K562 (cell line): ENCODE data around the gene ADSS1. TPM values are rescaled to one million over a fixed set of nuclear protein-coding genes. Genes with fewer than 3 reads are reported as not detected.

Source experiments
- ARID1B ChIP-seq: fragments of 450-650 bp; IDR thresholded peaks from 2 replicates; pipeline ENCODE4 v1.6.1; 2016; ENCODE audit warnings: antibody characterized with exemption, mild to moderate bottlenecking, inconsistent platforms
- CBX3 ChIP-seq, 2 experiments: IDR thresholded peaks; 1 replicate in 1 of 2; 2 replicates in 1 of 2; pipeline ENCODE4 v1.6.1; 2012; ENCODE audit warnings: inconsistent platforms in 2 of 2, low read length in 2 of 2, borderline replicate concordance in 1 of 2, control low read depth in 1 of 2
- CREM ChIP-seq: IDR thresholded peaks from 2 replicates; pipeline ENCODE4 v1.6.1; 2014; ENCODE audit warnings: antibody characterized with exemption, low read depth
- ESRRA ChIP-seq: fragments of 450-650 bp; IDR thresholded peaks from 2 replicates; pipeline ENCODE4 v1.6.1; 2014; ENCODE audit warnings: low read depth, mild to moderate bottlenecking, moderate library complexity, borderline replicate concordance
- HNRNPK ChIP-seq: fragments of 200-400 bp; formaldehyde crosslinking; IDR thresholded peaks from one replicate; pipeline ENCODE4 v1.6.1; 2018; ENCODE audit warnings: mild to moderate bottlenecking, low read depth, low read length; ENCODE audit not compliant: poor library complexity, severe bottlenecking
- MAZ ChIP-seq, 2 experiments: fragments of 450-650 bp in 1 of 2; sonication (generic) in 1 of 2; formaldehyde crosslinking; IDR thresholded peaks in 1 of 2; conservative IDR thresholded peaks in 1 of 2; 2 replicates each; pipeline versions ENCODE4 v1.4.0 to v1.5.0; 2020; ENCODE audit warnings: mild to moderate bottlenecking in 1 of 2, missing genetic modification reagents in 1 of 2
- OTX1 ChIP-seq: fragments of 450-650 bp; formaldehyde crosslinking; IDR thresholded peaks from 2 replicates; pipeline ENCODE4 v1.4.0; 2022; ENCODE audit warnings: mild to moderate bottlenecking
- POLR2A ChIP-seq: fragments of 450-650 bp; conservative IDR thresholded peaks from 2 replicates; pipeline ENCODE4 v1.6.1; 2016
- polyA plus RNA-seq, 8 experiments: library from polyadenylated mRNA; depleted of rRNA in 4 of 8; stranded (reverse) in 5 of 8; unstranded in 3 of 8; fragments of >200 nt; fragmentation: Nextera tagmentation in 2 of 8; fragmentation: Illumina TruSeq in 1 of 8; extraction: Ambion mirVana in 2 of 8; extraction: Trizol in 1 of 8; gene quantifications; 2 replicates each; pipeline versions ENCODE4 v1.2.1 to v1.2.3, GENCODE V29; 2011 to 2014; ENCODE audit warnings: inconsistent platforms in 1 of 8, missing spikeins in 1 of 8
- total RNA-seq, 7 experiments: library from RNA; depleted of rRNA in 6 of 7; stranded (reverse); fragments of >200 nt in 6 of 7; fragmentation: Illumina TruSeq in 2 of 7; extraction: Trizol in 2 of 7; gene quantifications; 2 replicates each; pipeline versions ENCODE4 v1.2.1 to v1.2.3, GENCODE V29; 2011 to 2021; ENCODE audit warnings: low replicate concordance in 1 of 7
- TF ChIP-seq, protein P1 (sequence below), 2 experiments: fragments of 450-650 bp; conservative IDR thresholded peaks; 2 replicates each; pipeline ENCODE4 v1.6.1; 2017; ENCODE audit warnings: mild to moderate bottlenecking in 2 of 2, moderate library complexity in 2 of 2
- TF ChIP-seq, protein P2 (sequence below): fragments of 450-650 bp; IDR thresholded peaks from 2 replicates; pipeline ENCODE4 v1.6.1; 2016; ENCODE audit warnings: mild to moderate bottlenecking, moderate library complexity

ADSS1 gene
- total and polyA plus RNA-seq, 9 of the 15 experiments (the other 6 are each of a cell fraction or from before 2014, with no cell fraction given), result 0.53 to 5.9 (median 3.9) TPM

DNA sequence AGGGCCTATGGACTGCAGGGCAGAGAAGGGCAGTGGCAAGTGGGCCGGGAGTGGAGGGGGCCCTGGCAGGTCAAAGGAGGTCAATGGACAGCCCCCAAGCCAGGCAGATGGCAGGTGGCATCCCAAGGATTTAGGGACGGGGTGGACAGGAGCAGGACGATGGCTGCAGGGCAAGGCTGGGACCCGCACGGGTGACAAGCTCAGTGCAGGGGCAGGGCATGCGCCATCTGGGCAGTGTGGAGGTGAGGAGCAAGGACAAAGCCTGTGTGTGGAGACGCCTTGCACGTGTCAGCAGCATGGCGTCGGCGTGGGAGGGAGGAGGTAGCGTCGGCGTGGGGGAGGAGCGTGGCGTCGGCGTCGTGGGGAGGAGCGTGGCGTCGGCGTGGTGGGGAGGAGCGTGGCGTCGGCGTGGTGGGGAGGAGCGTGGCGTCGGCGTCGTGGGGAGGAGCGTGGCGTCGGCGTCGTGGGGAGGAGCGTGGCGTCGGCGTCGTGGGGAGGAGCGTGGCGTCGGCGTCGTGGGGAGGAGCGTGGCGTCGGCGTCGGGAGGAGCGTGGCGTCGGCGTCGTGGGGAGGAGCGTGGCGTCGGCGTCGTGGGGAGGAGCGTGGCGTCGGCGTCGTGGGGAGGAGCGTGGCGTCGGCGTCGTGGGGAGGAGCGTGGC, 5.3 kb downstream of the ADSS1 start (continued):
- peak in 1 of 2 experiments; percentile 79; a peak in 1 of 3 replicates for TF ChIP-seq CBX3 (IDR thresholded peaks at IDR 0.05; ENCODE audit: borderline replicate concordance in 1 of 2, low read length in 2 of 2)
- TF ChIP-seq, protein P1, sequence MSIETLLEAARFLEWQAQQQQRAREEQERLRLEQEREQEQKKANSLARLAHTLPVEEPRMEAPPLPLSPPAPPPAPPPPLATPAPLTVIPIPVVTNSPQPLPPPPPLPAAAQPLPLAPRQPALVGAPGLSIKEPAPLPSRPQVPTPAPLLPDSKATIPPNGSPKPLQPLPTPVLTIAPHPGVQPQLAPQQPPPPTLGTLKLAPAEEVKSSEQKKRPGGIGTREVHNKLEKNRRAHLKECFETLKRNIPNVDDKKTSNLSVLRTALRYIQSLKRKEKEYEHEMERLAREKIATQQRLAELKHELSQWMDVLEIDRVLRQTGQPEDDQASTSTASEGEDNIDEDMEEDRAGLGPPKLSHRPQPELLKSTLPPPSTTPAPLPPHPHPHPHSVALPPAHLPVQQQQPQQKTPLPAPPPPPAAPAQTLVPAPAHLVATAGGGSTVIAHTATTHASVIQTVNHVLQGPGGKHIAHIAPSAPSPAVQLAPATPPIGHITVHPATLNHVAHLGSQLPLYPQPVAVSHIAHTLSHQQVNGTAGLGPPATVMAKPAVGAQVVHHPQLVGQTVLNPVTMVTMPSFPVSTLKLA (conservative IDR thresholded peaks at IDR 0.05), result peak; percentile 78 to 86
- peak; percentile 28 for TF ChIP-seq HNRNPK
- peak; percentile 93 for TF ChIP-seq CREM
- TF ChIP-seq MAZ (CRISPR knock-in tag; conservative IDR thresholded peaks at IDR 0.05 in 1 of 2, IDR thresholded peaks at IDR 0.05 in 1 of 2), result peak; percentile 60 to 75
- TF ChIP-seq, protein P2, sequence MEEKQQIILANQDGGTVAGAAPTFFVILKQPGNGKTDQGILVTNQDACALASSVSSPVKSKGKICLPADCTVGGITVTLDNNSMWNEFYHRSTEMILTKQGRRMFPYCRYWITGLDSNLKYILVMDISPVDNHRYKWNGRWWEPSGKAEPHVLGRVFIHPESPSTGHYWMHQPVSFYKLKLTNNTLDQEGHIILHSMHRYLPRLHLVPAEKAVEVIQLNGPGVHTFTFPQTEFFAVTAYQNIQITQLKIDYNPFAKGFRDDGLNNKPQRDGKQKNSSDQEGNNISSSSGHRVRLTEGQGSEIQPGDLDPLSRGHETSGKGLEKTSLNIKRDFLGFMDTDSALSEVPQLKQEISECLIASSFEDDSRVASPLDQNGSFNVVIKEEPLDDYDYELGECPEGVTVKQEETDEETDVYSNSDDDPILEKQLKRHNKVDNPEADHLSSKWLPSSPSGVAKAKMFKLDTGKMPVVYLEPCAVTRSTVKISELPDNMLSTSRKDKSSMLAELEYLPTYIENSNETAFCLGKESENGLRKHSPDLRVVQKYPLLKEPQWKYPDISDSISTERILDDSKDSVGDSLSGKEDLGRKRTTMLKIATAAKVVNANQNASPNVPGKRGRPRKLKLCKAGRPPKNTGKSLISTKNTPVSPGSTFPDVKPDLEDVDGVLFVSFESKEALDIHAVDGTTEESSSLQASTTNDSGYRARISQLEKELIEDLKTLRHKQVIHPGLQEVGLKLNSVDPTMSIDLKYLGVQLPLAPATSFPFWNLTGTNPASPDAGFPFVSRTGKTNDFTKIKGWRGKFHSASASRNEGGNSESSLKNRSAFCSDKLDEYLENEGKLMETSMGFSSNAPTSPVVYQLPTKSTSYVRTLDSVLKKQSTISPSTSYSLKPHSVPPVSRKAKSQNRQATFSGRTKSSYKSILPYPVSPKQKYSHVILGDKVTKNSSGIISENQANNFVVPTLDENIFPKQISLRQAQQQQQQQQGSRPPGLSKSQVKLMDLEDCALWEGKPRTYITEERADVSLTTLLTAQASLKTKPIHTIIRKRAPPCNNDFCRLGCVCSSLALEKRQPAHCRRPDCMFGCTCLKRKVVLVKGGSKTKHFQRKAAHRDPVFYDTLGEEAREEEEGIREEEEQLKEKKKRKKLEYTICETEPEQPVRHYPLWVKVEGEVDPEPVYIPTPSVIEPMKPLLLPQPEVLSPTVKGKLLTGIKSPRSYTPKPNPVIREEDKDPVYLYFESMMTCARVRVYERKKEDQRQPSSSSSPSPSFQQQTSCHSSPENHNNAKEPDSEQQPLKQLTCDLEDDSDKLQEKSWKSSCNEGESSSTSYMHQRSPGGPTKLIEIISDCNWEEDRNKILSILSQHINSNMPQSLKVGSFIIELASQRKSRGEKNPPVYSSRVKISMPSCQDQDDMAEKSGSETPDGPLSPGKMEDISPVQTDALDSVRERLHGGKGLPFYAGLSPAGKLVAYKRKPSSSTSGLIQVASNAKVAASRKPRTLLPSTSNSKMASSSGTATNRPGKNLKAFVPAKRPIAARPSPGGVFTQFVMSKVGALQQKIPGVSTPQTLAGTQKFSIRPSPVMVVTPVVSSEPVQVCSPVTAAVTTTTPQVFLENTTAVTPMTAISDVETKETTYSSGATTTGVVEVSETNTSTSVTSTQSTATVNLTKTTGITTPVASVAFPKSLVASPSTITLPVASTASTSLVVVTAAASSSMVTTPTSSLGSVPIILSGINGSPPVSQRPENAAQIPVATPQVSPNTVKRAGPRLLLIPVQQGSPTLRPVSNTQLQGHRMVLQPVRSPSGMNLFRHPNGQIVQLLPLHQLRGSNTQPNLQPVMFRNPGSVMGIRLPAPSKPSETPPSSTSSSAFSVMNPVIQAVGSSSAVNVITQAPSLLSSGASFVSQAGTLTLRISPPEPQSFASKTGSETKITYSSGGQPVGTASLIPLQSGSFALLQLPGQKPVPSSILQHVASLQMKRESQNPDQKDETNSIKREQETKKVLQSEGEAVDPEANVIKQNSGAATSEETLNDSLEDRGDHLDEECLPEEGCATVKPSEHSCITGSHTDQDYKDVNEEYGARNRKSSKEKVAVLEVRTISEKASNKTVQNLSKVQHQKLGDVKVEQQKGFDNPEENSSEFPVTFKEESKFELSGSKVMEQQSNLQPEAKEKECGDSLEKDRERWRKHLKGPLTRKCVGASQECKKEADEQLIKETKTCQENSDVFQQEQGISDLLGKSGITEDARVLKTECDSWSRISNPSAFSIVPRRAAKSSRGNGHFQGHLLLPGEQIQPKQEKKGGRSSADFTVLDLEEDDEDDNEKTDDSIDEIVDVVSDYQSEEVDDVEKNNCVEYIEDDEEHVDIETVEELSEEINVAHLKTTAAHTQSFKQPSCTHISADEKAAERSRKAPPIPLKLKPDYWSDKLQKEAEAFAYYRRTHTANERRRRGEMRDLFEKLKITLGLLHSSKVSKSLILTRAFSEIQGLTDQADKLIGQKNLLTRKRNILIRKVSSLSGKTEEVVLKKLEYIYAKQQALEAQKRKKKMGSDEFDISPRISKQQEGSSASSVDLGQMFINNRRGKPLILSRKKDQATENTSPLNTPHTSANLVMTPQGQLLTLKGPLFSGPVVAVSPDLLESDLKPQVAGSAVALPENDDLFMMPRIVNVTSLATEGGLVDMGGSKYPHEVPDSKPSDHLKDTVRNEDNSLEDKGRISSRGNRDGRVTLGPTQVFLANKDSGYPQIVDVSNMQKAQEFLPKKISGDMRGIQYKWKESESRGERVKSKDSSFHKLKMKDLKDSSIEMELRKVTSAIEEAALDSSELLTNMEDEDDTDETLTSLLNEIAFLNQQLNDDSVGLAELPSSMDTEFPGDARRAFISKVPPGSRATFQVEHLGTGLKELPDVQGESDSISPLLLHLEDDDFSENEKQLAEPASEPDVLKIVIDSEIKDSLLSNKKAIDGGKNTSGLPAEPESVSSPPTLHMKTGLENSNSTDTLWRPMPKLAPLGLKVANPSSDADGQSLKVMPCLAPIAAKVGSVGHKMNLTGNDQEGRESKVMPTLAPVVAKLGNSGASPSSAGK, result peak; percentile 99
- peak; percentile 39; the same call in 1 of the 2 replicates for TF ChIP-seq POLR2A
- TF ChIP-seq ARID1B, result peak; percentile 27; the same call in 1 of the 2 replicates
- TF ChIP-seq ESRRA, result peak; percentile 78
- peak; percentile 42; the same call in 1 of the 2 replicates for TF ChIP-seq OTX1 (CRISPR knock-in tag)
